Spleen (tissue), 7 donors: ENCODE results near the gene PRKCE.

ENCODE experiments used
- POLR2A ChIP-seq, 3 donors: fragments of 450-650 bp; IDR thresholded peaks; one replicate each; pipeline ENCODE4 v1.5.1; 2017; ENCODE audit warnings: antibody characterized with exemption in 3 of 3, mild to moderate bottlenecking in 1 of 3
- POLR2AphosphoS5 ChIP-seq, 3 donors: sonication (generic); formaldehyde crosslinking; IDR thresholded peaks; one replicate each; pipeline ENCODE4 v1.5.1; 2017; ENCODE audit warnings: antibody characterized with exemption in 3 of 3
- TF ChIP-seq, protein P1 (sequence below), 11 experiments: fragments of 200-600 bp in 7 of 11; fragments of 450-650 bp in 4 of 11; sonication (generic) in 4 of 11; IDR thresholded peaks in 8 of 11; conservative IDR thresholded peaks in 3 of 11; 1 replicate in 7 of 11; 2 replicates in 4 of 11; pipeline versions ENCODE4 v1.4.0 to v1.8.0; 2016 to 2021; ENCODE audit warnings: antibody characterized with exemption in 11 of 11, inconsistent platforms in 4 of 11, mild to moderate bottlenecking in 1 of 11
- donor health status: DM: no; HTN: no; CAD: no; lungs with moderate emphysema.
- donor health status: DM: no; HTN: no; CAD: no.
- donor health status: DM: no; HTN: no; CAD: no.

GRCh38 chr2:45839508-45840251, 188.2 kb downstream of the PRKCE start:
- TF ChIP-seq, protein P1, sequence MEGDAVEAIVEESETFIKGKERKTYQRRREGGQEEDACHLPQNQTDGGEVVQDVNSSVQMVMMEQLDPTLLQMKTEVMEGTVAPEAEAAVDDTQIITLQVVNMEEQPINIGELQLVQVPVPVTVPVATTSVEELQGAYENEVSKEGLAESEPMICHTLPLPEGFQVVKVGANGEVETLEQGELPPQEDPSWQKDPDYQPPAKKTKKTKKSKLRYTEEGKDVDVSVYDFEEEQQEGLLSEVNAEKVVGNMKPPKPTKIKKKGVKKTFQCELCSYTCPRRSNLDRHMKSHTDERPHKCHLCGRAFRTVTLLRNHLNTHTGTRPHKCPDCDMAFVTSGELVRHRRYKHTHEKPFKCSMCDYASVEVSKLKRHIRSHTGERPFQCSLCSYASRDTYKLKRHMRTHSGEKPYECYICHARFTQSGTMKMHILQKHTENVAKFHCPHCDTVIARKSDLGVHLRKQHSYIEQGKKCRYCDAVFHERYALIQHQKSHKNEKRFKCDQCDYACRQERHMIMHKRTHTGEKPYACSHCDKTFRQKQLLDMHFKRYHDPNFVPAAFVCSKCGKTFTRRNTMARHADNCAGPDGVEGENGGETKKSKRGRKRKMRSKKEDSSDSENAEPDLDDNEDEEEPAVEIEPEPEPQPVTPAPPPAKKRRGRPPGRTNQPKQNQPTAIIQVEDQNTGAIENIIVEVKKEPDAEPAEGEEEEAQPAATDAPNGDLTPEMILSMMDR (IDR thresholded peaks at IDR 0.05 in 8 of 11, conservative IDR thresholded peaks at IDR 0.05 in 3 of 11) = no peak
- no peak for TF ChIP-seq POLR2AphosphoS5 (IDR thresholded peaks at IDR 0.05)
- TF ChIP-seq POLR2A (IDR thresholded peaks at IDR 0.05) = no peak
